Measurements from ENCODE around the gene SNX2.

- TF ChIP-seq POLR2A (IDR thresholded peaks at IDR 0.05) (no peak), CTCF (IDR thresholded peaks at IDR 0.05) (no peak), EP300 (IDR thresholded peaks at IDR 0.05; ENCODE audit: low read depth) (no peak), POLR2AphosphoS5 (IDR thresholded peaks at IDR 0.05) (no peak)
Measured at GRCh38 chr5:122810405-122810804, 35.5 kb downstream of the SNX2 start.
